Thyroid gland (tissue), 4 donors: ENCODE measurements around the gene SLC28A1.

Experiments used
- POLR2A ChIP-seq, 2 donors: fragments of 450-650 bp; IDR thresholded peaks; one replicate each; pipeline ENCODE4 v1.6.1; 2017; ENCODE audit warnings: antibody characterized with exemption in 2 of 2, mild to moderate bottlenecking in 2 of 2, moderate library complexity in 1 of 2
- TF ChIP-seq, protein P1 (sequence below), 6 experiments: fragments of 200-600 bp in 3 of 6; fragments of 450-650 bp in 3 of 6; sonication (generic) in 3 of 6; IDR thresholded peaks; one replicate each; pipeline ENCODE4 v1.5.1; 2016 to 2019; ENCODE audit warnings: antibody characterized with exemption in 6 of 6, mild to moderate bottlenecking in 2 of 6, inconsistent platforms in 1 of 6, moderate library complexity in 1 of 6

DNA sequence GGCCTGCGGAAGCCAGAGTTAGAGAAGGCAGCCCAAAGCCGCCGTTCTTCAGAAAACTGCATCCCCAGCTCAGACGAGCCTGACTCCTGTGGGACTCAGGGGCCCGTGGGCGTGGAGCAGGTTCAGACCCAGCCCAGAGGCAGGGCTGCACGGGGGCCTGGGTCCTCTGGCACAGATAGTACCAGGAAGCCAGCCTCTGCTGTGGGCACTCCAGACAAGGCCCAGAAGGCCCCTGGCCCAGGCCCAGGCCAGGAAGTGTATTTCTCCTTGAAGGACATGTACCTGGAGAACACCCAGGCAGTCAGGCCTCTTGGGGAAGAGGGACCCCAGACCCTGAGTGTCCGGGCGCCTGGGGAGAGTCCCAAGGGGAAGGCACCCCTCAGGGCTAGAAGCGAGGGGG lies 44.2 kb upstream of the SLC28A1 start:
- TF ChIP-seq, protein P1, sequence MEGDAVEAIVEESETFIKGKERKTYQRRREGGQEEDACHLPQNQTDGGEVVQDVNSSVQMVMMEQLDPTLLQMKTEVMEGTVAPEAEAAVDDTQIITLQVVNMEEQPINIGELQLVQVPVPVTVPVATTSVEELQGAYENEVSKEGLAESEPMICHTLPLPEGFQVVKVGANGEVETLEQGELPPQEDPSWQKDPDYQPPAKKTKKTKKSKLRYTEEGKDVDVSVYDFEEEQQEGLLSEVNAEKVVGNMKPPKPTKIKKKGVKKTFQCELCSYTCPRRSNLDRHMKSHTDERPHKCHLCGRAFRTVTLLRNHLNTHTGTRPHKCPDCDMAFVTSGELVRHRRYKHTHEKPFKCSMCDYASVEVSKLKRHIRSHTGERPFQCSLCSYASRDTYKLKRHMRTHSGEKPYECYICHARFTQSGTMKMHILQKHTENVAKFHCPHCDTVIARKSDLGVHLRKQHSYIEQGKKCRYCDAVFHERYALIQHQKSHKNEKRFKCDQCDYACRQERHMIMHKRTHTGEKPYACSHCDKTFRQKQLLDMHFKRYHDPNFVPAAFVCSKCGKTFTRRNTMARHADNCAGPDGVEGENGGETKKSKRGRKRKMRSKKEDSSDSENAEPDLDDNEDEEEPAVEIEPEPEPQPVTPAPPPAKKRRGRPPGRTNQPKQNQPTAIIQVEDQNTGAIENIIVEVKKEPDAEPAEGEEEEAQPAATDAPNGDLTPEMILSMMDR (IDR thresholded peaks at IDR 0.05) = no peak
- no peak for TF ChIP-seq POLR2A (IDR thresholded peaks at IDR 0.05)
